ACHN (cell line): Measurements from ENCODE around the gene CYB5A.

Experiments used
- DNase-seq: peaks from one replicate; pipeline ENCODE4 v3.0.0-alpha.2; 2015
- in situ Hi-C: cut with HindIII; loops from 2 replicates; pipeline ENCODE4 v1.10.0; 2017; ENCODE audit warnings: low sequenced_read_pairs, low pct_ligation_motif_present, low pct_unique_long_range_greater_than_20kb

Gene CYB5A

DNA sequence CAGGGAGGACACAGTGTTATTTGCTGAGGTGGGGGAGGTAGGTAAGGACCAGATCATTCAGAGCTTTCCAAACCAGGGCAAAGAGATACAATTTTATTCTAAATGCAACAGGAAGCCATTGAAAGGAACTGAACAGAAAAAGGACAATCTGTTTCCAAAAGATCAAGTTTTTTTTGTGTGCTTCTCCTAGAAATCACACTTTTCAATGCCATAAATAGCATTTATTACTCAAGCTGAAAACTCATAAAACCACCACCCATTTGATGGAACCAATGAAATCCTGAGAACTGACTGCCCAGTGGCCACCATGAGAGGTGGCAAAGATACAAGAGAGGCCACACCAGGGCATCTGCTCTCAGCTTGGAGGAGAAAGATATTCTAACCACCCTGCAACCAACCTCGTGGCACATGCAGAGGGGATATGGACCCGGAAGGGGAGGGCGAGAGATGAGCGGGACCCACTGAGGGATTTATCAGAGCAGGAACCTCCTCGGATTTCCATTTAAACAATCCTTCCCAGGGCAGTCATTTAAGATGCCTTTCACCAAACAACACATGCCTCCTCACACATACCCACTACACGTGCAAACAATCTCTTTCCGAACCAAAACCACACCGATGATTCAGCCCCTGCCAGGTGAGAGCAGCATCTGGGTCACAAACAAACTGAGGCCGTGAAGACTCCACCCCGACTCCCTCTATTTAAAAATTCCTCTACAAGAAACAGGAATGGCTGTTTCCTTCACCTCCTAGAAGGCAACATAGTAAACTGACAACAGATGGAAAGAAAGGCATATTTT, 8.8 kb downstream of the CYB5A start:
- DNase-seq, result no peak
- in situ Hi-C loops, result no loop called here

DNA sequence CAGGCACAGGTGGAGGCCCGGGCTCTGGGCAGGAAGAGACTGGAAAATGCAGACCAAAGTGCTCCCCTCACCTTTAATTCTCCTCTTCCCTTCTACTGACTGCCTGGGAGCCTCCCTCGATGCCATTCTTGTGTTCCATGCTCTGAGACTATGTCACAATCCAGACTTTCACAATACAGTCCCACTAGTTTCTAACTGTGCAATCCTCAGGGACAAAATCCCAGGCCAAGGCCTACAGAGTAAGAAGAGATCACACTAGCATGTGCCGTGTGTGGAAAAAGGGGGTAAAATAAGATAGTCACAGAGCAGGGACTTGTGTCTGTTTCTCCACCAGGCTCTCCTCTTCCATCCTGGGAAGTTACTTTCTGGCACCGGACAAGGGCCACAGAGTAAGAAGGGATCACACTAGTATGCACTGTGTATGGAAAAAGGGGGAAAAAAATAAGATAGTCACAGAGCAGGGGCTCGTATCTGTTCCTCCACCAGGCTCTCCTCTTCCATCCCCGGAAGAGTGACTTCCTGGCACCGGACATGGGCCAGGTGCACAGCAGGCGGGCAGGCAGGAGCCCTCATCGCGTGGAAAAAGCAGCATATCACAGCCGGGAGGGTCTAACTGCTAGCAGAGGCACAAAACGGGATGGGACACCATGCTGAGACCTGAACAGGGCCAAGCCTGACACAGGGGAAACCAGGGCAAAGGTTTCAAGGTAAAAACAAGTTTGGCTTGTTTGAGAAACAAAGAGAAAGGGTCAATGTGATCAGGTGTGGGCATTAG, 9.6 kb downstream of the CYB5A start:
- in situ Hi-C loops, result no loop called here
- DNase-seq, result no peak

DNA sequence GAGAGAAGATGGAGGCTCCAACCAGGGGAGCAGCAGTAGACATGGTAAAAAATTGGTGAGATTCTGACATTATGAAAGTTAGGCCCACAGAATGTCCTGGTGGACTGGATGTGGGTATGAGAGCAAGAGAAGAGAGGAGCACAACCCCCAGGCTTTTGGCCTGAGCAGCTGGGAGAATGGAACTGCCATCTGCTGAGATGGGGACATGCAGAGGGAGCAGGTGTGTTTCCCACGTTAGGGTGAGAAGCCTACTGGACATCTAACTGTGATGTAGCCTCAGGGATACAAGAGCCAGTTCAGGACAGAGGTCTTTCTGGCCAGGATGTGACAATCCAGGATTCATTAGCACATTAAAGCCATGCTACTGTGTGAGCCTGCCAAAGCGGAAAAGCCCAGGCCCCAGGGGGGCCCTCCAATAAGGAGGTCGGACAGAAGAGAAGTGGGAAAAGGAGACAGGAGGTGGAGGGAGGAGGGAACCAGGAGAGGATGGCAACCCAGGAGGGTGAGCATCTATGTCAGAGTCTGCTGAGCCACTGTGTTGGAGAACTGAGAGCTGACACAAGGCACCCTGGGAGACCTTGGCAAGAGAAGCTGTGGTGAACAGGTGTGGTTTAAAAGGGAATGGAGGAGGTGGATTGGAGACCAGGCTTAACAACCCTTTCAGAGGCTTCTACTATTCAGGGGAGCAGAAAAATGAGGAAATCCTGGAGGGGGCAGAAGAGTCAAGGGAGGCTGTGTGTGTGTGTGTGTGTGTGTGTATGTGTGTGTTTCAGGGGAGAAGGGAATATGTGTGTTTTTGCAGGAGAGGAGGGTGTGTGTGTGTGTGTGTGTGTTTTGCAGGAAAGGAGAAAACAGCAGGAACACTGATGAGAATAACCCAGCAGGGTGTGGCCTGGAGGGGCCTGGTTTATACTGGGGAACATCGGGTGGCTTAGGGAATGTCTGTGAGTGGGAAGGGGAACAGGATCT, 10.5 kb downstream of the CYB5A start:
- DNase-seq, result no peak
- in situ Hi-C loops, result no loop called here

DNA sequence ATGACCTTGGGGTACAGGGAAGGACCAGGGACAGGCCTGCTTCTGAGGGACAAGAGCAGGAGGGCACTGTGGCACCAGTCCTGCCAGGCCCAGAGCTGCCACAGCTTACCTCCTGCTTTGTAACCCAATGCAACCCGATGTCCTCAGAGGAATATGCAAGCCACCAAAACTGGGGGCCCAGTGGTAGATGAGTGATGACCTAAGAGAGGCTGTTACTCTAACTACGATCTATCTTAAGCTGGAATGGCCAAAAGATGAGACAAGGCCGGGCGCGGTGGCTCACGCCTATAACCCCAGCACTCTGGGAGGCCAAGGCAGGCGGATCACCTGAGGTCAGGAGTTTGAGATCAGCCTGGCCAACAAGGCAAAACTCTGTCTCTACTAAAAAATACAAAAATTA, 12.8 kb downstream of the CYB5A start:
- no peak for DNase-seq
- in situ Hi-C loops, result no loop called here

DNA sequence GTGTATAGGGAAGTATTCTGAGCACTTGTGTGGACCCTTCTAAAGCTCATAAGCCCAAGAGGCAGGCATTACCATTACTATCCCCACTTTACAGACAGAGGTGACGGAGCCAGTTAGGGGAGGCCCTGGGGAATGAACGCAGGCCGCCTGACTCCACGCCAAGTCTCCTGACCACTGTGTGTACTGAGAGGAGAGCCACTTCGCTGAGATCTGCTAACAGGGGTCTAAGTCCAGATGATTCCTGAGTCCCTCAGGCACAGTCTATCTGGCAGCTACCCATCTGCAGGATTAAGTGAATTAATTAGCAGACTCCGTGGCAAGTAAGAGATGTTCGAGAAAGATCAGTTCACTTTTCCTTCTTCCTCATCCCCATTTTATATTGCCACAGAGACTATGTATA, 13.7 kb downstream of the CYB5A start:
- DNase-seq, result no peak
- in situ Hi-C loops, result no loop called here

DNA sequence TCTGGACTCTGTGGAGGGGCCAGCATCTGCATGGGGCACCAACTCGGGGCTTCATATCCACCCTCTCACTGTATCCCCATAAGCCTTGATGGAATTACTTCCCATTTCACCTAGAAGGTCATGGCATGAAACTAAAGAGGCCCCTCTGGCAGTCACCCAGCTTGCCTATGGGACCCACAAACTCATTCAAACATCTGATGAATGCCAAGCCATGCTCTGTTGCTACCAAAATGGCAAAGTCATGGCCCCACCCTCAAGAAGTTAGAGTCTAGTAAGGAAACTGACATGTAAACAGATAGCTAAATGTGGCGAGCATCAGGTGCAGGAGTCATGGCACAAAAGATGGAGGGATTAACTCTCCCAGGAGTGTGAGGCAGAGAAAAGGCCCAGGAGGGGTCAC, 14.5 kb downstream of the CYB5A start:
- in situ Hi-C loops, result no loop called here
- no peak for DNase-seq

DNA sequence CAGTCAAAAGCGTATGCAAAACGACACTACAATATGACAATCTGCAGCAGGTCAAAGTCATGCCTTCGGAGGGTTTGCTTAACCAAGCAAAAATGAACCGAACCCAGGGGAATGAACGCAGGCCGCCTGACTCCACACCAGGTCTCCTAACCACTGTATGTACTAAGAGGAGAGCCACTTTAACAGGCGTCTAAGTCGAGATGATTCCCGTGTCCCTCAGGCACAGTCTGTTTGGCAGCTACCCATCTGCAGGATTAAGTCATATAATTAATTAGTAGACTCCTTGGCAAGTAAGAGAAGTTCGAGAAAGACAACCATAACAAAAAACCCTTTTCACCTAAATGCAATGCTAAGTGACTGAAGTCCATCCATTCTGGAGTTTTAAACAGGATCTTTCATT, 15.2 kb downstream of the CYB5A start:
- in situ Hi-C loops, result no loop called here
- no peak for DNase-seq

DNA sequence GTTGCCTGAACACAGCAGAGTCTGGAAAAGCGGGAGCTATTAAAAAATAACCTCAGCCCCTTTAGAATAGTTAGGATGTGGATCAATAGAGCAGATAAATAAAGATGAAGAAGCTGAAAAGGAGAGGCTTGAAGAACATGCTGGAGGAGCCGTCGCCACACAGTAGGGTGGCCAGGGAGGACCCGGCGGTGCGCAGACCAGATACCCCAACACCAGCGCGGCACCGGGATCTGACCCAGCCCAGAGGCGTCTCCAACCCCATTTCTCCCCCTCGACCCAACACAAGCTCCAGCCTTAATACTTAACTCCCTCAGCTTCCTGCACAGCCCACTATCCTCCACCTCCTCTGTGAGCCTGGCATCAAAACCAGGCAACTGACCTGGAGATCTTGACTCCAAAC, 16.0 kb downstream of the CYB5A start:
- in situ Hi-C loops, result no loop called here
- no peak for DNase-seq

DNA sequence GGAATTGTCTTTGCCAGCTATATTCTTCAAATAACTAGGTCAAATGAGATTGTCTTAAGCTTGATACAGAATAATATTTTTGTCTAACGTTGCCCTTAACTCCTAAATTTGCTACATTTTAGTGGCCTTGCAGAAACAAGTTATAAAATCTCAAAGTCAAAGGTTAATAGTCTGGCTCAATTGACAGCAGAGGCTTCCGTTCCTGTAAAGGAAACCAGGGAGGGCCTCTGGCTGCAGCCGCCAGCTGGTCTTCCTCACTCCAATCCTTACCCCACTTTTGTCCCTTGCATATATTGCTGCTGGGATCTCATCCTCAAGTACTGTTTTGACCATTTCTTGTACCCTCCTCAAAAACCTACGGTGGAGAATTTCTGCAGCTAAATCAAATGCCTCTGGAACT, 17.1 kb downstream of the CYB5A start:
- in situ Hi-C loops, result no loop called here
- DNase-seq, result no peak

DNA sequence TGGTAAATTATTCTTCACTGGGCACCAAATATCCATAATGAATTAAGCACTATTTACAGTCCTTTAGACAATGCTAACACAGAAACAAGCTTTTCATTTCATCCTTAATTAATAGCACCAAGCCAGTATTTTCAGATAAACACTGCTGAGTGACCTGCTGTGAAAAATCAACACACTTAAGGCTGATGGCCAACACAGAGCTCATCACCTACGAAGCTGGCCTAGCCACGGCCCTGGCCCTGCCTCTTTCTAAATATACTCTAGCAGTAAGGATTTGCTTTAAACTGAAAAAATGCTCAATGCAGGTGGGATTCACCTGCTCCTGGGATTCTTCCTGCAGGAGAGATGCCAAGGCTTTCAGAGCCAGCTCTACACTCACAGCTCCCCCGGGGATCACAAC, 18.4 kb downstream of the CYB5A start:
- no peak for DNase-seq
- in situ Hi-C loops, result no loop called here

DNA sequence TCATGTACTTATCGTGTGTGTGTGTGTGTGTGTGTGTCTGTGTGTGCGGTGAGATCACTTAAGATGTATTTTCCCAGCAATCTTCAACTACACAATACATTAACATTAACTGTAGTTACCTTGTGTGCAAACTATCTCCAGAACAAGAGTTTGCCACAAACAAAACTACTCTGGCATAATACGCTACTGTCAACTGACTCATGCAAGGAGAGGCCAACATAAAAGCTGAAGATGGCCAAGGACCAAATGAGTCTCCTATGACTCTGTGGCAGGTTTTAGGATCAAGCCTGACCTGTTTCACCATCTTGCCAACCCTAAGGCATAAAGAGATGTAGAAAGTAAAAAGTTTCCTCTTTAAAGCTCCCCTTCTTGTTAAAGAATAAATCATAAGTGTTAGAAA, 20.1 kb downstream of the CYB5A start:
- in situ Hi-C loops, result no loop called here
- DNase-seq, result no peak

DNA sequence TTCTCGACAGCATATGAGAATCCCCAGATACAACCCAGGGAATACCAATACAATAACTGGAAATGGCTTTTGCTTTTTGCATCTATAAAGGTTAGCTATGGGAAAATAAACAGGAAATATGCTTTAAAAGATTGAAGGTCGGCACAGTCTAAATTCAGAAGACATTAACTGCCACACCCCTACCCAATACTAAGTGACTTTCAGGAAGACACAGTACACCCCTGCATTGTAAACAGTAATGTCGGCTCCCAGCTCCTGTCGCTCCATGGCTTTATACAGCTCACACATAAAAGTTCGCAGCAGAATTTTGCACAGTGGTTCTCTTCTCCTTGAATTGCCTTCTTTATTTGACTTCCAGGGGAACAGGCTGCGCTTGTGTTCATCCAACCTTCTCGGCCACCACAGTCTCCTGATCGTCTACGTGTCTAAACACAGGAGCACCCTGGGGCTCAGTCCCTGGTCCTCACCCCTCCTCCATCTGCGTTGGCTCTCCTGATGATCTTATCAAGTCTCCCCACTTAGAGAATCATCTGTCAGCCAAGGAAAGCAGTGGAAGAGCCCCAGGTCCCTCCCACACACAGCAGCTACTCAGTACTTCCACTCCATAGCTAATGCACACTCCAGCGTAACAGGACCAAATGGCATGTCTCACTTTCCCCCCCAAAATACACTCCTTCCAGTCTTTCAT, 22.7 kb downstream of the CYB5A start:
- no peak for DNase-seq
- in situ Hi-C loops, result no loop called here

DNA sequence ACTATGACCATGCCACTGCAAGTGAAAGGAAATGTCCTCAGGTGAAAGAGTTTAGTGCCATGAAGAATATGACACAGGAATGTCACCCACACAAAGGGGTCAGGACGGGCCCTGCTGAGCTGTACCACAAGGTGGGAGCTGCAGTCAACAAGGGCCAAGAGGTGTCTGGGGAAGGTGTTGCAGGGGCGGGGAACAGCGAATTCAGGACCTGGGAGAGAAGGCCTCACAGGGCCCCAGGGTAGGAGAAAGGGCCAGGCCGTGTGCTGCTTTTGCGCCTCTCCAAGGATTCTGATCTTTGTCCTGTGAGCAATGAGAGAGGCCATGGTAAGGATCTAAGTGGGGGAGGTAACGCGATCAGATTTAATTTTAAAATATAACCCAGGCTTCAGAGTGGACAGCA, 23.6 kb downstream of the CYB5A start:
- in situ Hi-C loops, result no loop called here

DNA sequence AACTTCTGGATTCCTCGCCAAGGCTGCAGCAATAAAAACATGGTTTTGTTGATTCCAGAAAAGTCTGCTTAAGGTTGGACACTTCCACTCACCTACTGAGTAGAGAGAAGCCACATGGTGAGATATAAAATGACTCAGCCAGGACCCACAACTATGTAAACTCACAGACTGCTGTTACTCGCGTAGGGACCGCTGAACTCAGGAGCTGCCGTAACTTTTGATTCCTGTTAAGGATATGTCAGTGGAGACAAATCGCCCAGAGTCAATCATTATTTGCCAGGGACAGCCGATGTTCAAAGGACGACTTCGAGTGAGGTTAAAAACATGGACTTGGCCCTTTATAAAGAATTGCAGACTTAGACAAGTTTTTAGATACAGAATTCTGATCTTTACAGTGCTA, 25.6 kb downstream of the CYB5A start:
- no peak for DNase-seq
- in situ Hi-C loops, result no loop called here

More for the DNA sequence above, 23.6 kb downstream of the CYB5A start:
- DNase-seq, result no peak

DNA sequence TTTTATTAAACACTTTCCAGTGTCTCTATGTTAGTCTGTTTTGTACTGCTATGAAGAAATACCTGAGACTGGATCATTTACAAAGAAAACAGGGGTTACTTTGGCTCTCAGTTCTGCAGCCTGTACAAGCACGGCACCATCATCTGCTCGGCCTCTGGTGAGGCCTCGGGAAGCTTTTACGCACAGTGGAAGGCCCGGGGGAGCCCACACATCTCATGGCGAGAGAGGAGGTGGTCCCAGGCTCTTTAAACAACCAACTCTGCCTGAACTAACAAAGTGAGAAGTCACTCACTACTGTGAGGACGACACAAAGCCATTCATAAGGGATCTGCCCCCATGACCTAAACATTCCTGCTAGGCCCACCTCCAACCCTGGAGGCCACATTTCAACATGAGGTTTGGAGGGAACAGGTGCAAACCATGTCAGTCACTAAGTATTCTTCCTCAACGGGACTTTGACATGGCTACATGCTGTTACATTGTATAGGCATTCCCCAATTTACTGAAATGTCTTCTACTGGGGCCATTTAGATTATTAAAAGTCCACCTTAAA, 26.1 kb downstream of the CYB5A start:
- in situ Hi-C loops, result no loop called here
- DNase-seq, result no peak

DNA sequence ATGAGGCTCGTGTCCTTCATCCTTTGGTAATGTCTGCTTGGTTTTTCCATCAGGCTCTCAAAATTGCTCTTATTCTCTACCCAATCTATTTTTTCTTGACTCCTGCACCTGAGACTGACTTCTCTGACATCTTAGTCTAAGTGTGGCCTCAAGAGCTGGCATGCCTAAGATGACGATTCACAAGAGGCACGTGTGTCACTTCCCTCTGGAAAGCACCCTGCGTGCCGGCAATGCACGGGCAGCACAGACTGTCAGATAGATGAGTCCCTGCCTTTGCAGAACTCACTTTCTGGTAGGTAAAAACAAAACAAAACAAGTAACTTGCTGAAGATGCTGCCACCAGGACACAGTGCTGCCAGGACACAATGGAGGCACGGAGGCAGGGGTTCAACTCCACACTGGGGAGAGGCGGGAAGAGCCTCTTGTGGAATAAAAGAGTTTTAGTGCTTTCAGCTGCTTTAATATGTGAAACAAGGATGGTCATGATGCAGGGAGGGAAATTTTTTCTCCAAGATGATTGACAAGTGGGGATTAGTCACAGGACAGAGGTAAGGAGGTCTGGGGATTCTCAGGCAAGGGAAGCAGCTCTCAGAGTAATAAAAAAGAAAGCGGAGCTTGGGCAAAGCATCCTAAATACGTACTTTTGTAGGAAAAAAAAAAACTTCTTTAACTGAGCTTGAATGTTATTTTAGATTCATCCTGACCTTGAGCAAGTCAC, 27.3 kb downstream of the CYB5A start:
- no peak for DNase-seq
- in situ Hi-C loops, result no loop called here

DNA sequence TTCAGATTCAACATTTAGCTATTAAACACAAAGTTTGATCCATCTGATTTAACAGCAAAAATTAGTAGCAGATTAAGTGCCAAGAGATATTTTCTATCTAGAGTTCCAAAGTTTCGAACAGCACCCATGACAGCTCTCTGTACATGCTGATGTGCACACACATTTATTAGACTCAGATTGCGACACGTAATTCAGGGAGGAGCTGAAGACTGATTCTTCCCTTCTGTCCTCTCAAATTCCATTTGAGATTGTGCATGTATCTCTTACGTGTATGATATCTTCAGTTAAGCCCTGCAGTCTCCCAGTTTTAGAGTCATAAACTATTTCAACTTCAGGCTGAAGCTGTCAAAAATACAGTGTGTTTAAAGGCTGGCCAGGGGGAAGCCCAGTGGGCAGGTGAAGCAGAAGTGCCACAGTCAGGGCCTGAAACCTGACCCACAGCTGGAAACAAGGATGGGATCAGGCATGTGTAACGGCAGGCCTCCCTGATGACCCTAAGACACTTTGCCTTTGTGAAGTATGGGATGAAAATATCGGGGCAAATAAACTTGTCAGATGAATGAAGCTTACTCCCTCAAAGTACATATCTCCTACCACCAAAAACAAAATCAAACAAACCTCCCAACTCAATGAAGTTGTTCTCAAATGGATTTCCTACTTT, 30.6 kb downstream of the CYB5A start:
- no peak for DNase-seq
- in situ Hi-C loops, result no loop called here
